HG02642 (cell line): ENCODE results near the gene MATR3.
A peak's percentile ranks its signal among the peaks of the same experiment; 100 is the strongest.
"Not testable (repeated sequence)": the region's sequence is repeated elsewhere in the genome, so short reads cannot be mapped to it uniquely, and the experiment has no call there.

Experiments
- ATAC-seq: cut with Tn5 transposase; IDR thresholded peaks from one replicate; pipeline ENCODE4 v1.9.1; 2021; ENCODE audit warnings: mild to moderate bottlenecking; ENCODE audit not compliant: unreplicated experiment, poor library complexity

MATR3 gene, protein sequence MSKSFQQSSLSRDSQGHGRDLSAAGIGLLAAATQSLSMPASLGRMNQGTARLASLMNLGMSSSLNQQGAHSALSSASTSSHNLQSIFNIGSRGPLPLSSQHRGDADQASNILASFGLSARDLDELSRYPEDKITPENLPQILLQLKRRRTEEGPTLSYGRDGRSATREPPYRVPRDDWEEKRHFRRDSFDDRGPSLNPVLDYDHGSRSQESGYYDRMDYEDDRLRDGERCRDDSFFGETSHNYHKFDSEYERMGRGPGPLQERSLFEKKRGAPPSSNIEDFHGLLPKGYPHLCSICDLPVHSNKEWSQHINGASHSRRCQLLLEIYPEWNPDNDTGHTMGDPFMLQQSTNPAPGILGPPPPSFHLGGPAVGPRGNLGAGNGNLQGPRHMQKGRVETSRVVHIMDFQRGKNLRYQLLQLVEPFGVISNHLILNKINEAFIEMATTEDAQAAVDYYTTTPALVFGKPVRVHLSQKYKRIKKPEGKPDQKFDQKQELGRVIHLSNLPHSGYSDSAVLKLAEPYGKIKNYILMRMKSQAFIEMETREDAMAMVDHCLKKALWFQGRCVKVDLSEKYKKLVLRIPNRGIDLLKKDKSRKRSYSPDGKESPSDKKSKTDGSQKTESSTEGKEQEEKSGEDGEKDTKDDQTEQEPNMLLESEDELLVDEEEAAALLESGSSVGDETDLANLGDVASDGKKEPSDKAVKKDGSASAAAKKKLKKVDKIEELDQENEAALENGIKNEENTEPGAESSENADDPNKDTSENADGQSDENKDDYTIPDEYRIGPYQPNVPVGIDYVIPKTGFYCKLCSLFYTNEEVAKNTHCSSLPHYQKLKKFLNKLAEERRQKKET

DNA sequence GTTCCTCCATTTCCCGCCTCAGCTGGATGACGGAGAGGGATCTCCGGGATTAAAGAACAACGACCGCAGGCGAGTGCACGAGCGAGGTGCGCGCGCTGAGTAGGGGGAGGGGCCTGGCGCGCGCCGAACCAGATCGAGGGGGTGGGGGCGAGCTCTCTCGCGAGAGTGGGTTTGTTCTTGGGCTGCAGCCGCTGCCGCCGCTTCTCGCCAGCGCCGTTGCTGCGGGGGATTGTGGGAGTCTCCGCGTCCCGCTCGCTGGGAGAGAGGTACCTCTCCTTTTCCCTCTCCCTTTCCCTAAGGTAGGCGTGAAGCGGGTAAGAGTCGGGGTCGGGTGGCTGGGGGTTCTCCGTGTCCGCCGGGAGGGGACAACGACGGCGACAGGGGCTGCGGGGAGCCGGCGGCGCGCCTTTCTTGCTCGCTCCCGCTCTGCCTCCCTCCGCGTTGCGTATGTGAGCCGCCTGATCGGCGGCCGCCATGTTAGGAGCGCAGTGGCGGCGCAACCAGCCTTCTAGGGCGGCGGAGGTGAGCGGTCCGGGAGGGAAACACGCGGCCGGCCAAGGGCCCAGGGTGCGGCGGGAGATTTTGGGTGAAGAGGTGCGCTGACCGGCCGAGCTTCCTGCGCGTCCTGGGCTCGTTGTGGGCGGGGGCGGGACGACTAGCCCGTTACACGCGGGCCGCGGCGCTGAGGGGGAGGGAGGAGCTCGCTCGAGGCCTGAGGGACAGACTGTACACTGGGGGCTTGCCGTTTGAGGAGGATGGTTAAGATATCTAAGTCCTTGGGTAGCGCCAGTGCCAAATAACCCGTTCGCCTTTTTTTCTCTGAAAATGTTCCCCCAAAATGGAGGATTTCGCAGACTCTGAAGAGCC, at the start of gene MATR3:
Gene MATR3, plus strand, starts transcription at position 234 of the 867 bp plus-strand sequence. CDS start 13,676 bp downstream, outside the sequence.
- peak; percentile 80 for ATAC-seq

DNA sequence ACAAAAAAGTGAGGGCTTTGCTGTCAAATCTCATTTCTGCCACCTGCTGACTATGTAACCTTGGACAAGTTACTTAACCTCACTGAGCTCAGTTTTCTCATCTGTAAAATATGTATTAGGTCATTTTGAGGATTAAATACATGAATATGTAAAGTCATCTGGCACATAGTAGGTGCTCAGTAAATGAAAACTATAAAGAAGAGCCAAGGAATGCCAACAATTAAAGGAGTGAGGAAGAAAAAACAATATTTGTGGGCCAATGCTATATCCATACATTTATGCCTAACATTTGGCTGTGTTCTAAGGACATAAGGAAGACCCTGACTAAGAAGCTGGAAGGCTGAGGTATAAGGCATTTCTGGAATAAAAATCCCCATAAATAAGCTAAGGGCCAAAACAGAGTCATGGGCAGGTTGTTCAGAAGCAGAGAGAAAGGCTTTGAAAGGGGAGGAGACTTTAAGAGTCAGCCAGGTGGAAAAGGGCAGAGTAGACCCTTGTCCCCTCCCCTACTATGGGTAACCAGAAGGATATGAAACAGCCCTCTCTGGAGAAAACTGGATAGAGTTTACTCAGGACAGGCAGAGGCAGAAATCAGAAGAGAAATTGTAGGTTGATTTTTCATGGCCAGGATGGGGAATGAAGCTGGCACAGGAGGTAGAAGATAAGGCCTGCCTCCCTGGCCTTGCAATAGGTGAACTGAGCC, 47.8 kb upstream of the MATR3 start:
- ATAC-seq, result no peak

DNA sequence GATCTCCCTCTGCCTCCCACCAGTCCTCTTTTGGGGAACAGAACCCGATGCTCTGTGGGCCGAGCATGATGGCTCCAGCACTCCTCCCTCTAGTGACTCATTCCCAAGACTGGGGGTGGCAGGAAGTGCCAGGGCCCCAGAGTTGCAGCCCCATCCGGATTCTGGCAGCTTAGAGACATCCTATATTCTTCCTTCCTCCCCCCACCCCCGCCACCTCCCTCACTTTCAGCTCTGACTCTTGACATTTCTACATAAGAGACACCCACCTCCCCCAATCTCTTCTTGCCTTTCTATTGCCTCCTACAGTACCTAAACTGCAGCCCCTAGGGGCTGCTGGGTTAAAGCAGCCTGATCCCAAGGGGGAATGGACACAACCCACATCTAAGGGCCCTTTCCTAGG, 47.1 kb upstream of the MATR3 start:
- ATAC-seq, result no peak

DNA sequence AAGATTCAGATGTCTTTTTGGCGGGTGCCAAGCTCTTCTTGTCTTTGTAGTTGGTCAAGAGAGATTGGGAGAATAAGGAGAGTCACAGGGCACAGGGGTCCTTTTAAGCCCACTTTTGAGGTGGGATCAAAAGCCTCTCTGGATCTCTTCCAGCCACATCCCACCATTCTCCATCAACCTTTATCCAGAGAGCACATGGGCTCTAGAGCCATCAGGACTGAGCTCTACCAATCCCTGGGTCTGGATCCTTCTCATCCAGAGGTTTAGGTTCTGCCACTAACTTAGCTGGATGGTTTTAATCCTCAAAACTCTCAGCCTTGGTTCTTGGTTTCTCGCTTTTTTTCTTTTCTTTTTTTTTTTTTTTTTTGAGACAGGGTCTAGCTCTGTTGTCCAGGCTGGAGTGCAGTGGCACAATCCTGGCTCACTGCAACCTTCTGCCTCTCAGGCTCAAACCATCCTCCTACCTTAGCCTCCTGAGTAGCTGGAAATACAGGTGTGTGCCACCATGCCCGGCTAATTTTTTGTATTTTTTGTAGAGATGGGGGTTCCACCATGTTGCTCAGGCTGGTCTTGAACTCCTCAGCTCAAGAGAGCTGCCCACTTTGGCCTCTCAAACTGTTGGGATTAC, 44.6 kb upstream of the MATR3 start:
- no peak for ATAC-seq

DNA sequence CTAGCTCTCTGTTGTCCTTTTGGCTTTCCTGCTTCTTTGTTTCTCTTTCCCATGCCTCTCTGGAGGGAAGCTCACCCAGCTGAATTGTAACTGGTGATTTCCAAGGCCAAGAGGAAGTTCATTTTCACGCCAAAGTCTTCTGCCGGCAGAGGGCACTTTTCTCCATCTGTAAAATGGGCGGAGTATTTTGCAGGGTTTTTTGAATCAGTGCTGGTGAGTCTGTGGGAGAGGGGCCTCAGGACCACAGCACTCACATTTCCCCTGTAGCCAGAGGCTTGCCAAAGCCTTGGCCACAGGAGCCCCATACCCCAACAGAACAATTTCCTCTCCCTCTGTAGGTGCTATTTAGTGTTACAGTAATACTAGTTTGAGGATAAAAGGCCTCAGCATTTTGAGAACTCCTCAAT, 42.3 kb upstream of the MATR3 start:
- no peak for ATAC-seq

DNA sequence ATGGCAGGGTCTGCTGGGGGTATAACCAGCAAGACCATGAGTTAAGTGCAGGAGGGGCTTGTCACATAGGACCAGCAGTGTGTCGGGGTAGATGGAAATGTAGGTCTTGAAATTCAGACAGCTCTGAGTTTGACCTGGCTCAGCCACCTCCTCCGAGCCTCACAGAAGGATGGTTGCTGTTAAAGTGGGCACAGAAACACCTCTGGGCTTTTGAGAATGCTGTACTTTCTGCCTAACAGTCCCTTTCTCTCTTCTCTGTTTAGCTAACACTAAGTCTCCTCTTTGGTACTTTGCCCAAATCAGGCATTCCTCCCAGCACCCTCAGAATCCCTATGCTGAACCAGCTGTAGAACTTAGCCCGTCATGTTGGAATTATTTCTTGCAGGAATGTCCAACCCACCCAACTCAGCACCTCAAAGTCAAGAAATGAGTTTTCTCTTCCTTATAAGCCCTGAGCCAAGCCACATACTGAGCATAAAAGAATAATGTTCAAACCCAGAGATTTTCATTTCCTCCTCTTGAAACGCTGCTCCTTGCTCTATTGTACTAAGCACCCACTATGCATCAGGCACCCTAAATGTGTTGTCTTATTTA, 41.7 kb upstream of the MATR3 start:
- ATAC-seq, result no peak

DNA sequence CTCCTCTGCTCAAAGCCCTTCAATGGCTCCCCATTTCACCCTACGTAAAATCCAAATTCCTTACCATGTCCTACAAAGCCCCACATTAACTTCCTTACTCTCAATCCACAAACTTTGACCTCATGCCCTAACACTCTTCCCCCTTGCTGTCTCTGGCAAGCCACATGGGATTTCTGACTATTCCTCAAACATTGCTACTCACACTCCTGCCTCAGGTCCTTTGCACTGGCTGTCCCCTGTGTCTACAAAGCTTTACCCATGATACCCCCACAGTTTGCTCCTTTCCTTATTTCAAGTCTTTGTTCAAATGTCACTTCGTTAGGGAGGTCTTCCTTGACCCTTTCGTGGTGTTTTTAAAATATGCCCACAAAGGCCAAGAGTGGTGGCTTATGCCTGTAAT, 40.4 kb upstream of the MATR3 start:
- no peak for ATAC-seq

DNA sequence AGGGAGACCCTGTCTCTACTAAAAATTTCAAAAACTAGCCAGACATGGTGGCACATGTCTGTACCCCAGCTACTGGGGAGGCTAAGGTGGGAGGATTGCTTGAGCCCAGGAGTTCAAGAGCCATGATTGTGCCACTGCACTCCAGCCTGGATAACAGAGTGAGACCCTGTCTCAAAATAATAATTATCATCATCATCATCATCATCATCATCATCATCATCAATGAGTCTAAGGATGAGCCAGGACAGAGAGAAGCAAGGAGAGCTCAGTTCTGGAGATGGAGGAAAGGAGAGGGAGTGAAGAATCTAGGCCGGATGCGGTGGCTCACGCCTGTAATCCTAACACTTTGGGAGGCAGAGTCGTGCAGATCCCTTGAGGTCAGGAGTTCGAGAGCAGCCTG, 36.7 kb upstream of the MATR3 start:
- ATAC-seq, result no peak

DNA sequence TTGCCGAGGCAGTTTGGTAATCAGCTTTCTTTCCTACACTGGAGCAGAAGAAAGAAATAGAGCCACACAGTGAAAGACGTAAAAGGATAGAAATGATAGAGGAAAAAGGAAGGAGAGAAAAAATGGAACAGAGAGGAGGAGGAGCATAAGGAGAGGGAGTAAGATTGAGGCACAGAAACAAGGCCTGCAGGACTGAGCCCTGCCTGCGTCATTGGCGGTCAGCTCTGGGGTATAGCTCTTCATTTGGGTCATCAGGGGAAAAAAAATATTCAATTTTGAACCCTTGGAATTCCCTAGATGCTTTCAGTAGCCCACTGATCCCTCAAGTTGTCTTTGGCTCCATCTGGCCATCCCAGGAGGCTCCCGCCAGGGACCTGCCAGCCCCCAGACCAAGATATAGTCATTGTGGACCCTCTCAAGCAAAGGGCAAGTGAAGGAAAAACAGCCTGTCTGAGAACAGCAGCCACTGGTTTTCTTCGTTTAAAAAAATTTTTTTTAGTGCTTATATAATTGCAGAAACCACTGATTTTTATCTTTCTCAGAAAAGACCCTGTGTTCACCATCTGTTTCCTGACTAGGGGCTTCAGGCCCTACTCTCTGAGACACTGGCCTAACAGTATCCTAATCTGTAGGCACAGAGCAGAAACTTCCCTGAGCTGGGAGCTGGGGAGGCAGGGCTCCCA, 31.3 kb upstream of the MATR3 start:
- ATAC-seq, result no peak

DNA sequence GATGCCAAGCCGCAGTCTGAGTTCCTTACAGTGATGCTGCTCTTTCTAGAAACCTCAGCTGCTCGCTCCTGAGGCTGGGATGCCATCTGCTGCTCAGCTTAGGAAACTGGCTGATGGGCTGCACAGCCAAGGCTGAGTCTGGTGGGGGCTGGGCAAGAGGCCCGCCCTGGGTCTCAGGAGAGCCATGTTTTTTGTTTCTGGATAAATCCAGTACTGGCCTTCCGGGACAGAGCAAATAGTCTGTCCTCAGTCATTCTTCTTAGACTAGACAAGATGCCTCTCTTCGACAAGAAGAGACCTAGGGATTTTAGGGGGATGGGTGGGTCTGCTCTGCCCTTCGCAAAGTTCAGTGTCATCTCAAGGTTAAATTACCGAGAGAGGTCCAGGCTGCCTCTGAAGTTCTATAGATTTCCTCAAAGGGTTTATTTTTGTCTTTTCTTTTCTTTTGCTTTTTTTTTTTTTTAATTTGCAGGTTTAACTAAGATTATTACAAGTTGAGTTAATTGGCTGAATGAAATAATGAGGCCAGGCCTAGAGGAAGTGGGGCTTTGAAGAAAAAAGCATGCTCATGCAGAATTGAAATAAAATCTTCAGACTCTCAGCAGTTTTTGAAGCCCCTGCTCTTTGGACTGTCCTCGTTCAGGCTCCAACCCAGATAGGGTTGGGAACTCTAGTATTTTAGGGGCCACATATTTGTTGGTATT, 30.6 kb upstream of the MATR3 start:
- ATAC-seq, result peak; percentile 76

DNA sequence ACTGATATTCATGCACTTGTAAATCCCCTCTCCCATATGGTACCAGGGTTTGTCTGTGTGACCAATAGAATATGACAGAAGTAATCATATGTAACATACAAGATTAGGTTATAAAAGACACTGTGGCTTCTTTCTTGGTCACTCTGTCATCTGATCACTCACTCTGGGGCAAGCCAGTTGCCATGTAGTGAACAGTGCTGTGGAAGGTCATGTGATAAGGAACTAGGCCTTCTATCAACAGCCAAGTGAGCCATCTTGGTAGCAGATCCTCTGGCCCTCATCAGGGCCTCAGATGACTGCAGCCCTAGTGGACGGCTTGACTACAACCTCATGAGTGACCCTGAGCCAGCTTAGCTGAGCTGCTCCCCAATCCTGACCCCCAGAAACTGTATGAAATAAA, 30.0 kb upstream of the MATR3 start:
- ATAC-seq, result no peak

DNA sequence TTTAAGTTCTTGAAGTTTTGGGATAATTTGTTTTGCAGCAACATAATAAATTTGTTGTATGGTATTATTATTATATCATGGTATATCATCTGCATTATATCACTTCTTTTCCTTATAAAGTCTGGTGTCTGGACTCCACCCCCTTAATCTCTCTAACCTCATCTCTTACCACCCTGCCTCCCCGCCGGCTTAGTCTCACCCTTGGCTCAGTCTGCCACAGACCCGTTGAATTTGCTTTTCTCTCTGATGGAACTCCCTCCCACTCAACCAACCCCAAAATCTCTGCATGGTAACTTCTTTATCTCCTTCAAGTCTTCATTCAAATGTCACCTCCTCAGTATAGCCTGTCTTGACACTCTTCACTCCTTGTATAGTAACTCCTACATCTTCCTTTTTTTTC, 29.6 kb upstream of the MATR3 start:
- ATAC-seq, result no peak

DNA sequence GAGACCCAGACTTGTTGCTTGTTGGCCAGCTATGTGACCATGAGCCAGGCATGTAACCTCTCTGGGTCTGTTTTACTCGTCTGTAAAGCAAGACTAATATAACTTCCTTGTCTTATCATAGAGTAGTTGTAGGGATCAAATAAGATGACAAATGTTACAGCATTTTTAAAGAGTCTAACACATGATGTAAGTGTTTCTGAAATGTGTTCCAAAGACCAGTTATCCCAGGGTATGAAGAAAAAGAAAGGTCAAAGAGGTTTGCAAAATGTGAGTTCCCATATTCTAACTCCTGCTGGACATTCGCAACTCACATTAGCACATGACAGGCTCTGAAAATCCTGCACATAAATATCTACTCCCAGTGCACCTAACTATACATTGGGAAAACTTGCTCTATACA, 28.5 kb upstream of the MATR3 start:
- ATAC-seq, result no peak

DNA sequence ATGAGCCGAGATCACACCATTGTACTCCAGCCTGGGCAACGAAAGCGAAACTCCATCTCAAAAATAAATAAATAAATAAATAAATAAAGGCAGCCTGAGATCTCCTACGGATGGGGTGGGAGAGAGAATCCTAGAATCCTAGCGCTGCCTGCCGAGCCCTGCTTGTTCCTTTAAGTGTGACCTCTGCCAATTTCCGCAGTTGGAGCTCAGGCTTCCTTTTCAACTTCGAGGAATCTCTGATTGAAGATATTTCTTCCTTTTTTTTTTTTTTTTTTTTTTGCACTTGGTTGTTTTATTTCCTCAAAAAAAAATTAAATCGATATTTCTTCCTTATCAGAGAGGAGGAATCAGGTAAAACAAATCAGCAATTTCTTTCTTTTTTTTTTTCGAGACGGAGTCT, 27.3 kb upstream of the MATR3 start:
- no peak for ATAC-seq

DNA sequence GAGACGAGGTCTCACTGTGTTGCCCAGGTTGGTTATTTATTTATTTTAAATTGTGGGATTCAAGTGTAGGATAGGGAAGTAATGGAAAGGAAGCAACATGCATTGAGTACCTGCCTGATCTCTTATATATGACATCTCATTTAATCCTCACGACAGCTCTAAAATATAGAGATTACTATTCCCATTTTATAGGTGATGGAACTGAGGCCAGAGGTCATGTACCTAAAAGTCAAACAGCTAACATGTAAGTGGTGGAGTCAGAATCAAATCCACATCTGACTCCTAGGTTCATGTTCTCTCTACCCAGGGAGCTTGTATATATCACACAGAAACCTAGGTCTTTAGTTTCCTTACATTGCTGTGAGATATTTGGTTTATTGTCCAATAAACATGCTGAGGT, 26.1 kb upstream of the MATR3 start:
- ATAC-seq, result no peak

DNA sequence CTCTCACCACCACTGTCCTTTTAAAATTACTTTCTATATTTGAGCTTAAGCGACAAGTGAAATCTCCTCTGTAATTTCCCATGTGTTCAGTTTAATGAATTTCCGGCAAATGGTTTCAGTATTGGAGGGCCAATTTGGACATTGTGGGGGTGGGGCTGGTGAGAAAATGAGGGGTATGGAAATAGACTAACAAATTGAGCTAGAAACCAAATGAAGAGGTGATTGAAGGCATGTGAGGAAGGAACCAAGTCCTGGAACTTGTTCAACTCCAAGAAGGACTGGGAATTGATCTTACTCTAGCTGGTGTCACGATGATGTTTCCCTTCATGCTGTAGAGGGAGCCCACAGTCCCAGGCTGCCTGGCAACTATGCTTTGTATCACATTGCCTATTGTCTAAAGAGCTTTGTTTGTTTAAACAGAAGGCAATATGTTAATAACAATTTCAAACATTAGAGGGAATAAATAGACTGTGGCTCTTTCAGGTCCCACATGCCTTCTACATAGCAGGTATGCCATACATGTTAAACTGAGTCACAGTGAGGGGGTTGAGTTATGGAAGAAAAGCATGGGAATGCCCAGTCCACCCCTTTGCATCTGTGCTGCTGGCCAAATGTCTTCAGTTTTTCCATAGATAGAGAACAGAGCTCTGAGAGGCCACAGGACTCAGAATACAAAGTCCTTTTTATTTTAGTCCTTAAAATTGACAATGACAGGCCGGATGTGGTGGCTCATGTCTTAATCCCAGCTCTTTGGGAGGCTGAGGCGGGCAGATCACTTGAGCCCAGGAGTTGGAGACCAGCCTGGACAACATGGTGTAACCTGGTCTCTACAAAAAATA, 25.0 kb upstream of the MATR3 start:
- ATAC-seq, result no peak

DNA sequence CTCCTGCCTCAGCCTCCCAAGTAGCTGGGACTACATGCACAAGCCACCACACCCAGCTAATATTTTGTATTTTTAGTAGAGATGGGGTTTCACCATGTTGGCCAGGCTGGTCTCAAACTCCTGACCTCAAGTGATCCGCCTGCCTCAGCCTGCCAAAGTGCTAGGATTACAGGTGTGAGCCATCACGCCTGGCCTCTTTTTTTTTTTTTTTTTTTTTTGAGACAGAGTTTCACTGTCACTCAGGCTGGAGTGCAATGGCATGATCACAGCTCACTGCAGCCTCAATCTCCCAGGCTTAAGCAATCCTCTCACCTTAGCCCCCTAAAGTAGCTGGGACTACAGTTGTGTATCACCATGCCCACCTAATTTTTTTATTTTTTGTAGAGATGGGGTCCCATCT, 22.8 kb upstream of the MATR3 start:
- not testable (repeated sequence) for ATAC-seq
